T-cell (primary cell): ENCODE data around the gene GIMAP2. TPM values are rescaled to one million over a fixed set of nuclear protein-coding genes. Genes with fewer than 3 reads are reported as not detected.

Source experiments
- ATAC-seq, 4 experiments: fragments of 200-7000 bp in 3 of 4; fragments of 150-1000 bp in 1 of 4; cut with Tn5 transposase; replicated peaks in 1 of 4; 1 replicate in 3 of 4; 2 replicates in 1 of 4; pipeline ENCODE4 v1.10.0; 2021; ENCODE audit warnings: moderate library complexity in 3 of 4, mild to moderate bottlenecking in 2 of 4, moderate number of reproducible peaks in 1 of 4
- CTCF ChIA-PET, 2 donors: fragments of 300-600 bp; sonication (Branson Sonifier 250); formaldehyde crosslinking; loops; one replicate each; lab custom pipeline; 2022; ENCODE audit warnings: antibody characterized with exemption in 2 of 2; lab: Charles Lee
- POLR2A ChIA-PET, 2 donors: fragments of 300-600 bp; sonication (Branson Sonifier 250); formaldehyde crosslinking; loops; one replicate each; lab custom pipeline; 2022; ENCODE audit warnings: antibody characterized with exemption in 2 of 2; lab: Charles Lee
- DNase-seq, 35 experiments: peaks; one replicate each; pipeline versions ENCODE4 v3.0.0 to v3.0.0-alpha.2; 2013 to 2023
- H3K27ac ChIP-seq: one replicate; pipeline ENCODE4 v1.5.1; 2013; ENCODE audit warnings: low read length
- H3K27me3 ChIP-seq, 2 experiments: replicated peaks in 1 of 2; 1 replicate in 1 of 2; 2 replicates in 1 of 2; pipeline versions ENCODE4 v1.6.1 to v1.7.0; 2013; ENCODE audit warnings: low read length in 1 of 2, mixed read lengths in 1 of 2; ENCODE audit not compliant: control insufficient read depth in 2 of 2, insufficient read depth in 2 of 2; ENCODE audit errors: extremely low read depth in 1 of 2
- H3K36me3 ChIP-seq, 2 donors: 1 replicate in 1 of 2; 2 replicates in 1 of 2; pipeline versions ENCODE4 v1.6.1 to v1.7.0; 2013; ENCODE audit warnings: low read length in 1 of 2; ENCODE audit not compliant: control insufficient read depth in 2 of 2, insufficient read depth in 1 of 2; ENCODE audit errors: extremely low read depth in 1 of 2
- H3K4me1 ChIP-seq, 2 experiments: 1 replicate in 1 of 2; 2 replicates in 1 of 2; pipeline versions ENCODE4 v1.6.1 to v1.7.0; 2013; ENCODE audit warnings: low read length in 2 of 2, mixed read lengths in 1 of 2; ENCODE audit not compliant: insufficient read depth in 2 of 2, control insufficient read depth in 1 of 2; ENCODE audit errors: extremely low read depth in 1 of 2
- H3K4me3 ChIP-seq, 2 donors: 1 replicate in 1 of 2; 2 replicates in 1 of 2; pipeline versions ENCODE4 v1.5.1 to v1.7.0; 2013; ENCODE audit warnings: mild to moderate bottlenecking in 2 of 2, low read length in 1 of 2, moderate library complexity in 1 of 2; ENCODE audit not compliant: control insufficient read depth in 1 of 2; ENCODE audit errors: extremely low read depth in 1 of 2
- H3K9me3 ChIP-seq: 2 replicates; pipeline ENCODE4 v1.7.0; 2013
- H3K27ac Mint-ChIP-seq, 2 donors: one replicate each; pipeline ENCODE4 v1.8.0; 2020 to 2021; ENCODE audit warnings: mild to moderate bottlenecking in 2 of 2, mixed read lengths in 2 of 2
- H3K27me3 Mint-ChIP-seq, 2 donors: one replicate each; pipeline ENCODE4 v1.8.0; 2021 to 2022; ENCODE audit warnings: mixed read lengths in 2 of 2
- H3K36me3 Mint-ChIP-seq: one replicate; pipeline ENCODE4 v1.8.0; 2021; ENCODE audit warnings: mixed read lengths
- H3K4me1 Mint-ChIP-seq, 3 donors: one replicate each; pipeline ENCODE4 v1.8.0; 2020 to 2022; ENCODE audit warnings: mixed read lengths in 3 of 3, mild to moderate bottlenecking in 1 of 3
- H3K4me3 Mint-ChIP-seq, 3 donors: one replicate each; pipeline ENCODE4 v1.8.0; 2020 to 2022; ENCODE audit warnings: mild to moderate bottlenecking in 3 of 3, mixed read lengths in 3 of 3, moderate library complexity in 3 of 3
- H3K9me3 Mint-ChIP-seq, 3 donors: one replicate each; pipeline ENCODE4 v1.8.0; 2020 to 2022; ENCODE audit warnings: mixed read lengths in 3 of 3
- WGBS: methylation state at CpG from one replicate; pipeline ENCODE4 v1.1.5; 2013; ENCODE audit warnings: missing lambda C conversion rate; ENCODE audit not compliant: insufficient coverage; 5-methylcytosine and 5-hydroxymethylcytosine counted together
- total RNA-seq, 35 experiments: library from RNA in 6 of 35; stranded (reverse) in 6 of 35; fragments of 120-200 nt in 1 of 35; gene quantifications; one replicate each; pipeline versions ENCODE4 v1.2.1 to v1.2.4 and lab custom pipeline; 2013 to 2026

Gene GIMAP2
- total RNA-seq (100 to 1,000 TPM in 4 of 5 donors, 10 to 100 TPM in 1; 83.2 to 226 (median 183) TPM), total RNA-seq (lab: John Stamatoyannopoulos, UW) (26.7 to 273 (median 135) reads per million in 29 experiments)
- 284 TPM for total RNA-seq (2013)

DNA sequence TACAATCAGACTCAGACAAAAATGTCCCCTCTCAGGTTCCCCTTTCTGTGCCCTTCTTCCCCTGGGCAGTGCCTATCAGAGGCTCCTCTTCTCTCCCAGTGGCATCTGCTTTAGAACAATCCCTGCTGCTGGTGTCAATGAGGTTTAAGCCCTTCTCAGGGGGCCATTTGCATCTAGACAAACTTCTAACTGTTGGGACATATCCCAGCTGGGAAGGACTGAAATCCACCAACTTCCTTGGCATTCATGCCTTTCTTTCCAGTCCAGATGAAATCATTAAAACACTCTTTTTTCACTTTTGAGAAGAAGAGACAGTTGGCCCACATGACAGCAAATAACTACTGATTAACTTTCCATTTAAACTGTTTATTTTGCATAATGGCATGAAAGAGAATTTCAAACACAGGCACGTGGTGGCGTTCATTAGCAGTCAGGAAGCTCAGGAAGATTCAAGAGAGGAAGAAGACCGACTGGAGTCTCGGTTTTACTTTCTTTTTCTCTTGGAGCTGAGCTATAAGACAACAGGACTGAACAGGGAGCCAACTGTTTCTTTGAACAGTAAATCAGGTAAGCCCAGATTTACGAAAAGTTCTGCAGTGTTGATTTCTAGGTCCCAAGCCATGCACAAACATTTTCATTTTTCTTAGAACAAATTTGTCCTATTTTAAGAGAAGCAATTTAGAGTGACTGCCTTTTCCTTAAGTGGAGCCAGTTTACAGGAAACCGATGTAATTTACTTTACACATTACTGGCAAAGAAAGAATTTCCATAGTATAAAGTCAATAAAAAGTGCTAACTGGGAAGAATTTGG, at the start of gene GIMAP2:
GIMAP2 (plus strand) TSS at position 488 of the 811 bp plus-strand sequence. CDS start 1,354 bp downstream, outside the sequence.
- Mint-ChIP-seq H3K27me3 (no peaks in the 10 kb centered on the region), H3K9me3 (peaks cover 12 to 34% (median 22%) of the 10 kb centered on the region in 3 donors), H3K4me3 (peak within 1 kb of the TSS; percentile 94 to 99 (median 95)), H3K4me1 (peaks cover 81 to 87% (median 84%) of the 10 kb centered on the region in 3 donors), H3K27ac (peak within 1 kb of the TSS; percentile 100), H3K36me3 (peaks cover 66% of the 10 kb centered on the region)
- 0% methylated on average over 4 of the region's 6 CpGs for WGBS
- peak; percentile 73 to 88 (median 76) for ATAC-seq
- Histone ChIP-seq H3K36me3 (peaks cover 14 to 23% of the 10 kb centered on the region in 2 donors), H3K4me3 (peak within 1 kb of the TSS; percentile 71 to 75), H3K4me1 (peaks cover 32 to 50% of the 10 kb centered on the region in 2 experiments), H3K27me3 (no peaks in the 10 kb centered on the region), H3K27ac (peak within 1 kb of the TSS; percentile 92), H3K9me3 (peaks cover 7% of the 10 kb centered on the region)
- peak in 9 of 35 experiments; percentile 15 to 76 (median 29) for DNase-seq
- ChIA-PET POLR2A (interaction anchor here (0.6 to 1.2 kb wide), 8 partner anchors 9 to 95 kb away, joined by 3 to 7 read pairs (median 4); no protein-coding TSS in a partner anchor), CTCF (interaction anchor here in 1 of 2 donors (0.6 to 2.4 kb wide), 10 partner anchors 8 to 238 kb away, joined by 3 to 11 read pairs (median 4); partner anchors contain the start of gene GIMAP1)

DNA sequence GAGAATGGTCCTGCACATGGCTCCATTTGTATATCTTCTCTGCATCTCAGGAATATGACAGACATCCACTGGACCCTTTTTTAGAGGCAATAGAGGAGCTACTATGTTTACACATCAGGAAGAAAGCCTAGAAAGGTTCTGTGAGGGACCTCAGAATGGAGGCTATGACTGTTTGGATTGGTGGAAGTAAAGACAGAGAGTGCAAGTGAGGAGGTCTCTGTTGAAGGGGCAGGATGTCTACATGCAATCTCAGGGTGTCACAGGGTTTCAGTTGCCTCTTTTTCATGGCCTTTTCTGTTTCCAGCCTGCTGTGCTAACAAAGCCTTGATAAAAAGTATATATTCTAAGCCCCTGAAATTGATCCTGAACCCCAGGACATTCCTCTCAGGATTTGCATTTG, 43.7 kb upstream of the GIMAP2 start:
- Mint-ChIP-seq H3K27me3 (no peaks in the 10 kb centered on the region), H3K9me3 (peaks cover 18 to 50% (median 20%) of the 10 kb centered on the region in 3 donors), H3K4me1 (peaks cover 68 to 76% (median 68%) of the 10 kb centered on the region in 3 donors), H3K36me3 (peaks cover 51% of the 10 kb centered on the region), H3K4me3 (peak overlapping the region in 1 of 3 donors; percentile 25), H3K27ac (peak overlapping the region; percentile 46 to 79)
- ATAC-seq (no peak), DNase-seq (no peak)
- H3K4me1 ChIP-seq, result peaks cover 2 to 8% of the 10 kb centered on the region in 2 experiments
- ChIA-PET POLR2A (interaction anchor here in 1 of 2 donors (0.9 kb wide), 1 partner anchor 193 kb away, joined by 6 read pairs; no protein-coding TSS in a partner anchor), CTCF (no interaction called here)
- H3K27ac ChIP-seq, result no peak overlapping the region
- H3K36me3 ChIP-seq, result no peaks in the 10 kb centered on the region
- no peaks in the 10 kb centered on the region for H3K27me3 ChIP-seq
- no peak overlapping the region for H3K4me3 ChIP-seq
- peaks cover 7% of the 10 kb centered on the region for H3K9me3 ChIP-seq

- H3K4me1 ChIP-seq, result peaks cover 8 to 10% of the 10 kb centered on the region in 2 experiments
- H3K27ac ChIP-seq, result no peak overlapping the region
- ChIA-PET CTCF (no interaction called here), POLR2A (no interaction called here)
- ATAC-seq (no peak), DNase-seq (no peak)
- H3K36me3 Mint-ChIP-seq, result peaks cover 45% of the 10 kb centered on the region
- no peaks in the 10 kb centered on the region for H3K27me3 Mint-ChIP-seq
- H3K4me3 ChIP-seq, result no peak overlapping the region
- no peak overlapping the region for H3K4me3 Mint-ChIP-seq
- H3K36me3 ChIP-seq, result no peaks in the 10 kb centered on the region
- H3K4me1 Mint-ChIP-seq, result peaks cover 65 to 76% (median 67%) of the 10 kb centered on the region in 3 donors
- H3K27me3 ChIP-seq, result no peaks in the 10 kb centered on the region
- peaks cover 7% of the 10 kb centered on the region for H3K9me3 ChIP-seq
- H3K27ac Mint-ChIP-seq, result no peak overlapping the region
- WGBS, result 77% methylated on average over 2 of the region's 5 CpGs
- H3K9me3 Mint-ChIP-seq, result peaks cover 11 to 41% (median 18%) of the 10 kb centered on the region in 3 donors
Measured at GRCh38 chr7:150642926-150643325, 42.6 kb upstream of the GIMAP2 start.

- ChIA-PET CTCF (no interaction called here), POLR2A (interaction anchor here in 1 of 2 donors (0.7 kb wide), 1 partner anchor 64 kb away, joined by 4 read pairs; no protein-coding TSS in a partner anchor)
- H3K4me1 Mint-ChIP-seq, result peaks cover 76 to 83% (median 79%) of the 10 kb centered on the region in 3 donors
- ATAC-seq (peak in 2 of 4 experiments; percentile 34 to 57), DNase-seq (no peak)
- H3K27me3 Mint-ChIP-seq, result no peaks in the 10 kb centered on the region
- Histone ChIP-seq H3K27ac (no peak overlapping the region), H3K36me3 (no peaks in the 10 kb centered on the region), H3K27me3 (no peaks in the 10 kb centered on the region), H3K4me1 (peaks cover 15 to 25% of the 10 kb centered on the region in 2 experiments), H3K4me3 (no peak overlapping the region), H3K9me3 (peaks cover 2% of the 10 kb centered on the region)
- peak overlapping the region in 1 of 3 donors; percentile 57 for H3K4me3 Mint-ChIP-seq
- peak overlapping the region; percentile 76 to 83 for H3K27ac Mint-ChIP-seq
- peaks cover 39% of the 10 kb centered on the region for H3K36me3 Mint-ChIP-seq
- no CpG with 5 or more reads among the region's 6 CpGs for WGBS
- H3K9me3 Mint-ChIP-seq, result peaks cover 7 to 36% (median 7%) of the 10 kb centered on the region in 3 donors
Measured at GRCh38 chr7:150645259-150646020, 40.1 kb upstream of the GIMAP2 start.

DNA sequence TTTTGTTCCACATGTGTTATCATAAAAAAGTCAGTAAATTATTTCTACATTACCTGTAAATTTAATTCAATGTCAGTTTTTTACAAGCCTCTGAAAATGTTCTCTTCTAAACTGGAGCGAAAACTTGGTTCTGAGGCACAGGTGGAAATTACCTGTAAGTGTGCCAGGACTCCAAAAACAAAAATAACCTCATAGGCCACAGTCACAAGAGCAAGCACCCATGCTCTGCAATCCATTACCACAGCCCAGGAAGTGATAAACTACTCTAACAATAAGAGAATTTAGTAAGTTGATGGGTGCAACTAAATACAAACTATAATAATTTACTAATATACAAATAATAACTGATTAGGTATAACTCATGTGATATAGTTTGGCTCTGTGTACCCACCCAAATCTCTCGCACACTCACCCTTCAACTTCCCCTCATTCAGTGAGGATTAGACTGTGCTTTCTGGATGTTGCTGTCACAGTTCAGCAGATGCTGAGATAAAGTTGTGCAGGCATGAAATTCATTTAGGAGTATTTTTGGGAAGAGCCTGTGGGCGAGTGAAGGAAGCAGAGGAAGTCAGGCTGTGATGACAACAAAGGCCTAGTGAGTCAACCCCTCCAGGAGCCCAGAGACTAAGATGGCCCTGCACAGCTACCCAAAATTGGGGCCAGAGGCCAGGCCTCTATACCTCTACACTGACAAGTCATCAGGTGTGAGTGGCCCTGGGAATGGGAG, 37.0 kb upstream of the GIMAP2 start:
- peak overlapping the region; percentile 88 to 90 for H3K27ac Mint-ChIP-seq
- peaks cover 12 to 47% (median 20%) of the 10 kb centered on the region in 3 donors for H3K9me3 Mint-ChIP-seq
- DNase-seq (peak in 7 of 35 experiments; percentile 22 to 66 (median 27)), ATAC-seq (peak; percentile 65 to 96 (median 72))
- peaks cover 62 to 72% (median 67%) of the 10 kb centered on the region in 3 donors for H3K4me1 Mint-ChIP-seq
- H3K27me3 Mint-ChIP-seq, result no peaks in the 10 kb centered on the region
- H3K27ac ChIP-seq, result peak overlapping the region; percentile 81
- H3K36me3 Mint-ChIP-seq, result peaks cover 43% of the 10 kb centered on the region
- no peaks in the 10 kb centered on the region for H3K36me3 ChIP-seq
- H3K9me3 ChIP-seq, result peaks cover 3% of the 10 kb centered on the region
- ChIA-PET POLR2A (no interaction called here), CTCF (interaction anchor here in 1 of 2 donors (0.6 kb wide), 1 partner anchor 200 kb away, joined by 3 read pairs; no protein-coding TSS in a partner anchor)
- no peak overlapping the region for H3K4me3 ChIP-seq
- 33% methylated on average over 1 of the region's 3 CpGs for WGBS
- H3K27me3 ChIP-seq, result no peaks in the 10 kb centered on the region
- peaks cover 13 to 23% of the 10 kb centered on the region in 2 experiments for H3K4me1 ChIP-seq
- peak overlapping the region in 2 of 3 donors; percentile 11 to 66 for H3K4me3 Mint-ChIP-seq
